Measurements from ENCODE around the gene NOL12.

- TF ChIP-seq GATA2 (IDR thresholded peaks at IDR 0.05; ENCODE audit: low read depth, low read length): no peak
- TF ChIP-seq GATA3 (IDR thresholded peaks at IDR 0.05; ENCODE audit: low read depth, low read length): no peak
Observed at GRCh38 chr22:37647317-37647716, 38.8 kb upstream of the NOL12 start.

All from SH-SY5Y (cell line).